OCI-LY3 (cell line): ENCODE data around the gene CD6.

Experiments used
- H2AFZ ChIP-seq: fragments of 200-600, 300-600 bp; shearing (Covaris generic); 2 replicates; pipeline ENCODE4 v1.6.0; 2014; ENCODE audit warnings: antibody characterized with exemption, low read depth, low read length
- H3K27ac ChIP-seq: fragments of 200-600, 300-600 bp; sonication (generic); 2 replicates; pipeline ENCODE4 v1.5.1; 2014; ENCODE audit warnings: mild to moderate bottlenecking, low read length, moderate library complexity, mixed read lengths
- H3K27me3 ChIP-seq: fragments of 200-600, 300-600 bp; sonication (generic); 2 replicates; pipeline ENCODE4 v1.6.1; 2014; ENCODE audit warnings: low read depth, low read length, mixed read lengths
- H3K36me3 ChIP-seq: fragments of 200-600, 300-600 bp; sonication (generic); replicated peaks from 2 replicates; pipeline ENCODE3; 2014; ENCODE audit warnings: low read depth, low read length, mixed read lengths
- H3K4me1 ChIP-seq: fragments of 300-600, 200-600 bp; sonication (generic); 2 replicates; pipeline ENCODE4 v1.6.1; 2014; ENCODE audit warnings: low read length, mixed read lengths
- H3K4me2 ChIP-seq: fragments of 200-600, 300-600 bp; sonication (generic); 2 replicates; pipeline ENCODE4 v1.6.1; 2014; ENCODE audit warnings: low read length, mixed read lengths
- H3K4me3 ChIP-seq: fragments of 300-600, 200-600 bp; sonication (generic); 2 replicates; pipeline ENCODE4 v1.5.1; 2014; ENCODE audit warnings: antibody characterized with exemption, mild to moderate bottlenecking, low read length, moderate library complexity
- H3K79me2 ChIP-seq: fragments of 300-600, 200-600 bp; shearing (Covaris generic); 2 replicates; pipeline ENCODE4 v1.6.1; 2014; ENCODE audit warnings: mild to moderate bottlenecking, low read length, mixed read lengths
- H3K9ac ChIP-seq: fragments of 300-600, 200-600 bp; shearing (Covaris generic); 2 replicates; pipeline ENCODE4 v1.6.0; 2014; ENCODE audit warnings: mild to moderate bottlenecking, low read length, moderate library complexity
- H3K9me3 ChIP-seq: fragments of 200-600, 300-600 bp; shearing (Covaris generic); 2 replicates; pipeline ENCODE4 v1.6.1; 2014; ENCODE audit warnings: low read length, mixed read lengths; ENCODE audit not compliant: insufficient read depth
- H4K20me1 ChIP-seq: fragments of 200-600, 300-600 bp; sonication (generic); 2 replicates; pipeline ENCODE4 v1.6.1; 2016; ENCODE audit warnings: low read length, mixed read lengths; ENCODE audit not compliant: insufficient read depth
- EZH2phosphoT487 ChIP-seq: fragments of 200-600 bp; shearing (Covaris generic); IDR thresholded peaks from 2 replicates; pipeline ENCODE4 v1.6.1; 2018; ENCODE audit warnings: antibody characterized with exemption, mixed run types, low read depth
- TF ChIP-seq, protein P1 (sequence below): fragments of 200-600, 300-600 bp; sonication (generic); IDR thresholded peaks from 2 replicates; pipeline ENCODE4 v1.5.1; 2014; ENCODE audit warnings: antibody characterized with exemption, low read length, low read depth

The CD6 gene

DNA sequence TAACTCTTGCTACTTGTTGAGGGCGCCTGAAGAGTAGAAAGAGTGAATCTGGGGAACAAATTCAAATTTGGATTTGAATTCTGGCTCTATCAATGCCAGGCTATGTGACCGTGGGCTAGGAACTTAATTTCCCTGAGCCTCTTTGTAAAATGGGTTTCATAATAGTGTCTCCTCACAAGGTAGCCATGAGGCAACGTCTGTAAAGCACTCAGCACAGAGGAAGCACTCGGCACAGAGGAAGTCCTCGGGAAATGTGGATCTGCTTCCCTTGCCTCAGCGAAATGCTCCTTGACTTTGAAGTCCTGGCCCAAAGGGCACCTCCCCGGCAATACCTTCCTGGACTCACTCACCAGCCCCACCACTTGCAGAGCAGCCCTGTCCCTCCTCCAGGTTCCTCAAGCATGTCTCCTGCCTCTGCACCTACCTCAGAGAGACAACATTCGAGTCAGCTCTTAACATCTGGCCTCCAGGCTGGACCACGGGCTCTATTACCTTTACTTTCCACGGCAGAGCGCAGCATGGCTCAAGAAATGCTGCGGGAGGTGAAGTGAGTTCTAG lies 17.7 kb downstream of the CD6 start:
- Histone ChIP-seq H3K4me2 (no peak overlapping the region), H3K27ac (no peak overlapping the region), H4K20me1 (no peaks in the 10 kb centered on the region), H3K79me2 (no peaks in the 10 kb centered on the region), H2AFZ (no peak overlapping the region), H3K36me3 (no peaks in the 10 kb centered on the region), H3K27me3 (peaks cover 29% of the 10 kb centered on the region), H3K9ac (no peak overlapping the region), H3K9me3 (no peaks in the 10 kb centered on the region), H3K4me1 (peaks cover 9% of the 10 kb centered on the region), H3K4me3 (no peak overlapping the region)
- no peak for TF ChIP-seq EZH2phosphoT487
- TF ChIP-seq, protein P1, sequence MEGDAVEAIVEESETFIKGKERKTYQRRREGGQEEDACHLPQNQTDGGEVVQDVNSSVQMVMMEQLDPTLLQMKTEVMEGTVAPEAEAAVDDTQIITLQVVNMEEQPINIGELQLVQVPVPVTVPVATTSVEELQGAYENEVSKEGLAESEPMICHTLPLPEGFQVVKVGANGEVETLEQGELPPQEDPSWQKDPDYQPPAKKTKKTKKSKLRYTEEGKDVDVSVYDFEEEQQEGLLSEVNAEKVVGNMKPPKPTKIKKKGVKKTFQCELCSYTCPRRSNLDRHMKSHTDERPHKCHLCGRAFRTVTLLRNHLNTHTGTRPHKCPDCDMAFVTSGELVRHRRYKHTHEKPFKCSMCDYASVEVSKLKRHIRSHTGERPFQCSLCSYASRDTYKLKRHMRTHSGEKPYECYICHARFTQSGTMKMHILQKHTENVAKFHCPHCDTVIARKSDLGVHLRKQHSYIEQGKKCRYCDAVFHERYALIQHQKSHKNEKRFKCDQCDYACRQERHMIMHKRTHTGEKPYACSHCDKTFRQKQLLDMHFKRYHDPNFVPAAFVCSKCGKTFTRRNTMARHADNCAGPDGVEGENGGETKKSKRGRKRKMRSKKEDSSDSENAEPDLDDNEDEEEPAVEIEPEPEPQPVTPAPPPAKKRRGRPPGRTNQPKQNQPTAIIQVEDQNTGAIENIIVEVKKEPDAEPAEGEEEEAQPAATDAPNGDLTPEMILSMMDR, result no peak

DNA sequence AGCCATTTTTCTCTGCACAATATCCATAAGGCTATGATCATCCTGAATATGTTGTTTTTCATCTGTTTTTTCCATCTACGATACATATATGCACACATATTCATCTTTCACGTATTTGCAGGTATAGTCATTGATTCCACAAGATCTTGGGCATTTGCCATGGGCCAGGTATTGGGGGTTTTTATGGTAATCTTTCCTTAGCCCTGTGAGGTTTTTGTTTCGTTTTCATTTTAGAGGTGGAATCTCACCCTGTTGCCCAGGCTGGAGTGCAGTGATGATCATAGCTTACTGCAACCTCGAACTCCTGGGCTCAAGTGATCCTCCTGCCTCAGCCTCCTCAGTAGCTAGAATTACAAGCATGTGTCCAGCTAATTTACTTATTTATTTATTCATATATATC lies 20.0 kb downstream of the CD6 start:
- Histone ChIP-seq H3K9ac (no peak overlapping the region), H3K36me3 (no peaks in the 10 kb centered on the region), H3K9me3 (no peaks in the 10 kb centered on the region), H3K4me2 (no peak overlapping the region), H3K79me2 (no peaks in the 10 kb centered on the region), H3K27ac (no peak overlapping the region), H2AFZ (no peak overlapping the region), H4K20me1 (no peaks in the 10 kb centered on the region), H3K27me3 (peaks cover 23% of the 10 kb centered on the region), H3K4me3 (no peak overlapping the region), H3K4me1 (peaks cover 2% of the 10 kb centered on the region)
- TF ChIP-seq, protein P1, result no peak
- TF ChIP-seq EZH2phosphoT487, result no peak

DNA sequence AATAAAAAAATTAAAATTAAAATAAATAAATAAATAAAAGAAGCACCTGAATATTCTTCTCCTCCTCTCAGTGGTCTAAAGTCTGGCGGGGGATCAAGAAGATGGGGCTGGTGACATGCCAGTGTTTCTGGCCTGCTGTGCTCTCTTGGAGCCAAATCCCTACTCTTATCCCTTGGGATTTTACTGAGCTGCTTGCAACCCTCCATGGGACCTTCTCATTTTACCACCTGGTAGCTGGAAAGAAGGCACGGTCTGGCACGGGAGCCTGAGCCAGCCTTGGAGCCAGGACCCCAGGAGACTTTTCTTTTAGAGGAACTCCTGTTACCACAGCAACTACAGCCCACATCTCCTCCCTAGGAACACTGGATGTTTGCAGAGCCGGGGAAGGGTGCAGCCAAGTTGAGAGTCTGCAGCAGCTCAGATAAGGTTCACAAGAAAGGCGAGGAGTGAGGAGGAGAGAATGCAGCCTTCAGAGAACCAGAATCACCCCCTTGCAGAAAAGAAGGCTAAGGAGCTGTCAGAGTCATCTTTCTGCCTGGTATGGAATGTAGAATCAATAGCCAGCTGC lies 21.4 kb downstream of the CD6 start:
- Histone ChIP-seq H2AFZ (no peak overlapping the region), H3K9ac (no peak overlapping the region), H3K27me3 (peaks cover 23% of the 10 kb centered on the region), H3K79me2 (no peaks in the 10 kb centered on the region), H3K4me1 (no peaks in the 10 kb centered on the region), H4K20me1 (no peaks in the 10 kb centered on the region), H3K36me3 (no peaks in the 10 kb centered on the region), H3K4me3 (no peak overlapping the region), H3K27ac (no peak overlapping the region), H3K4me2 (no peak overlapping the region), H3K9me3 (no peaks in the 10 kb centered on the region)
- TF ChIP-seq, protein P1, result no peak
- TF ChIP-seq EZH2phosphoT487, result no peak

DNA sequence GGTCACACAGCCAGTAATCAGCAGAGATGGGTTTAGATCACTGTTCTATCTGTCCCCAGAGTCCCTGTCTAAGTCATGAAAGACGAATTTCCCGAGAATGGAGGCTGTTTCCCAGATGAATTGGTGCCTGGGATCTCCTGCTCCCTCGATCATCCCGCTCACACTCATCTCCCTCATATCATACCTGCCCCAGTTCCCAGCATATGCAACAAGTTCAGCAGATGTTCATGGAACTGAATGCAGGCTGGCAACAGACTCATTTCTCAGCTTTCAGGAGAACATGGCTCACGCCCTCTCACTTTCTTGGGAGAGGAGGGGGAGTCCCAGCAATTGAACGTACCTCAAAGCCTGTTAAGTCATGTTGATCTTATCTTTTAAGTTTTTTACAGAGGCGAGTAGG lies 22.1 kb downstream of the CD6 start:
- peaks cover 18% of the 10 kb centered on the region for H3K27me3 ChIP-seq
- no peak overlapping the region for H3K4me3 ChIP-seq
- H3K4me1 ChIP-seq, result no peaks in the 10 kb centered on the region
- no peaks in the 10 kb centered on the region for H3K79me2 ChIP-seq
- no peaks in the 10 kb centered on the region for H3K36me3 ChIP-seq
- H3K9me3 ChIP-seq, result no peaks in the 10 kb centered on the region
- TF ChIP-seq, protein P1, result no peak
- TF ChIP-seq EZH2phosphoT487, result no peak
- H4K20me1 ChIP-seq, result no peaks in the 10 kb centered on the region
- no peak overlapping the region for H3K9ac ChIP-seq
- H3K4me2 ChIP-seq, result no peak overlapping the region; the same call in 1 of the 2 replicates
- H2AFZ ChIP-seq, result no peak overlapping the region
- H3K27ac ChIP-seq, result no peak overlapping the region
